Measurements from ENCODE around the gene SLC24A4. TPM values are rescaled to one million over a fixed set of nuclear protein-coding genes. Genes with fewer than 3 reads are reported as not detected.
A peak's percentile ranks its signal among the peaks of the same experiment; 100 is the strongest.

The SLC24A4 gene
- total and polyA plus RNA-seq, 2 of the 4 experiments (the other 2 are of a cell fraction) = not detected

DNA sequence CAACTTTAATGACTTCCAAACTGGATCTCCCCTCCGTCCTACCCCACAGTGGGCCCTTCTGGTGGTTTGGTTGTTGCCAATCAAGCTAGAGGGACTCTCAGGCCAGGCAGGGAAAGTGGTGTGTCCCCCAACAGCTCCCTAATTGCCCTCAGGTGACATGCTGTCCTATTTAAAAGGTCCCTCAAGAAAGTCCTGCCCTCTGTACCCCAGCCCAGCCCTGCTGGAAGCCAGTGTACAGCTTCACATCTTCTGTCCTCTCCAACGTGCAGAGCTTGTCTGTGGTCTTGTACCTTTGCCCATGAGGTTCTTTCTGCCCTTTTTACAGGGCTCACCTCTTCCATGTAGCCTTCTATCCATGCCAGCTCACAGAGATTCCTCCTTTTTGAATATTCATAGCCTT lies 194.8 kb downstream of the SLC24A4 start:
- in situ Hi-C loops (cut with MboI; ENCODE audit: low sequenced_read_pairs) = no loop called here
- no TSS peak for BruUV-seq (replicated peaks)

More for the DNA sequence above, 194.8 kb downstream of the SLC24A4 start:
- no peak overlapping the region for H4K91ac ChIP-seq (ENCODE audit: insufficient read depth, low read depth, low read length)
- H2AFZ ChIP-seq (replicated peaks; ENCODE audit: low read length, poor library complexity) = no peak overlapping the region
- ChIA-PET POLR2A (ENCODE audit: unreplicated experiment) (no interaction called here), CTCF (no interaction called here)
- no peak overlapping the region for H2BK15ac ChIP-seq (ENCODE audit: low read depth, low read length)
- H4K8ac ChIP-seq (ENCODE audit: low read depth in 2 of 2, low read length in 2 of 2) = no peak overlapping the region
- peaks cover 7% of the 10 kb centered on the region; the same call in 1 of the 2 replicates for H3K9me1 ChIP-seq (ENCODE audit: insufficient read depth, low read length)
- intact Hi-C loops (cut with micrococcal nuclease) = loop anchor here (10.0 kb wide), 1 partner anchor 127 kb away; no protein-coding TSS in a partner anchor
- H3K4ac ChIP-seq (ENCODE audit: low read depth, low read length) = no peak overlapping the region
- no peak overlapping the region for H3K4me3 ChIP-seq (ENCODE audit: insufficient read depth, low read depth, low read length)
- 0 out of 2 replicates have a peak overlapping the region, but pooled peaks have one; percentile 11 for H3K23ac ChIP-seq (ENCODE audit: low read depth, low read length)
- H3K9ac ChIP-seq (ENCODE audit: low read depth, low read length) = no peak overlapping the region
- H2AK5ac ChIP-seq (ENCODE audit: low read depth, low read length) = no peak overlapping the region
- no peak overlapping the region for H2BK120ac ChIP-seq (ENCODE audit: low read depth, low read length)
- WGBS, 2 experiments (ENCODE audit: extremely low coverage in 2 of 2, insufficient read length in 1 of 2) = 75% methylated on average over 1 of the region's 2 CpGs; no CpG with 5 or more reads in 1 of the 2 experiments
- H3K14ac ChIP-seq (replicated peaks; ENCODE audit: low read depth, low read length) = 0 out of 2 replicates have a peak overlapping the region, but pooled peaks have one; percentile 29
- no peak for ATAC-seq (ENCODE audit: low read depth)
- no peak overlapping the region for H2BK5ac ChIP-seq (ENCODE audit: low read depth, low read length, poor library complexity, severe bottlenecking)
- H3K56ac ChIP-seq (ENCODE audit: extremely low read depth, insufficient read depth, low read length) = no peak overlapping the region
- H3K4me2 ChIP-seq (ENCODE audit: low read depth, low read length) = no peak overlapping the region
- H4K20me1 ChIP-seq (ENCODE audit: insufficient read depth, low read length) = peaks cover 18% of the 10 kb centered on the region
- H2BK20ac ChIP-seq (ENCODE audit: low read depth, low read length) = no peak overlapping the region
- H3K27ac ChIP-seq (ENCODE audit: insufficient read depth, low read length) = no peak overlapping the region
- TF ChIP-seq SMC3 (IDR thresholded peaks at IDR 0.05; ENCODE audit: low read depth, low read length) (no peak), RCOR1 (IDR thresholded peaks at IDR 0.05; ENCODE audit: insufficient replicate concordance, low read length) (no peak), MAFK (IDR thresholded peaks at IDR 0.05; ENCODE audit: low read depth, low read length) (no peak), NFE2L2 (IDR thresholded peaks at IDR 0.05; ENCODE audit: low read depth, low read length) (no peak), CEBPB (IDR thresholded peaks at IDR 0.05; ENCODE audit: low read depth, low read length) (no peak), POLR2A (IDR thresholded peaks at IDR 0.05; ENCODE audit: low read depth, low read length) (no peak), ELK1 (IDR thresholded peaks at IDR 0.05; ENCODE audit: borderline replicate concordance, low read depth, low read length) (no peak), FOS (IDR thresholded peaks at IDR 0.05; ENCODE audit: low read depth, low read length) (no peak), MXI1 (IDR thresholded peaks at IDR 0.05; ENCODE audit: borderline replicate concordance, low read depth, low read length) (no peak), RAD21 (IDR thresholded peaks at IDR 0.05; ENCODE audit: low read length) (no peak), BHLHE40 (IDR thresholded peaks at IDR 0.05; ENCODE audit: low read depth, low read length) (no peak), USF2 (IDR thresholded peaks at IDR 0.05; ENCODE audit: low read depth, low read length) (no peak), RFX5 (IDR thresholded peaks at IDR 0.05; ENCODE audit: low read depth, low read length) (no peak), CHD1 (IDR thresholded peaks at IDR 0.05; ENCODE audit: low read depth, low read length) (no peak), MAZ (IDR thresholded peaks at IDR 0.05; ENCODE audit: borderline replicate concordance, low read depth, low read length) (no peak)
- TF ChIP-seq, protein P1, sequence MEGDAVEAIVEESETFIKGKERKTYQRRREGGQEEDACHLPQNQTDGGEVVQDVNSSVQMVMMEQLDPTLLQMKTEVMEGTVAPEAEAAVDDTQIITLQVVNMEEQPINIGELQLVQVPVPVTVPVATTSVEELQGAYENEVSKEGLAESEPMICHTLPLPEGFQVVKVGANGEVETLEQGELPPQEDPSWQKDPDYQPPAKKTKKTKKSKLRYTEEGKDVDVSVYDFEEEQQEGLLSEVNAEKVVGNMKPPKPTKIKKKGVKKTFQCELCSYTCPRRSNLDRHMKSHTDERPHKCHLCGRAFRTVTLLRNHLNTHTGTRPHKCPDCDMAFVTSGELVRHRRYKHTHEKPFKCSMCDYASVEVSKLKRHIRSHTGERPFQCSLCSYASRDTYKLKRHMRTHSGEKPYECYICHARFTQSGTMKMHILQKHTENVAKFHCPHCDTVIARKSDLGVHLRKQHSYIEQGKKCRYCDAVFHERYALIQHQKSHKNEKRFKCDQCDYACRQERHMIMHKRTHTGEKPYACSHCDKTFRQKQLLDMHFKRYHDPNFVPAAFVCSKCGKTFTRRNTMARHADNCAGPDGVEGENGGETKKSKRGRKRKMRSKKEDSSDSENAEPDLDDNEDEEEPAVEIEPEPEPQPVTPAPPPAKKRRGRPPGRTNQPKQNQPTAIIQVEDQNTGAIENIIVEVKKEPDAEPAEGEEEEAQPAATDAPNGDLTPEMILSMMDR (conservative IDR thresholded peaks at IDR 0.05; ENCODE audit: low read depth, low read length) = no peak
- no peaks in the 10 kb centered on the region for H3K9me3 ChIP-seq (ENCODE audit: control insufficient read depth, insufficient read depth, low read length)
- H2AK9ac ChIP-seq (replicated peaks; ENCODE audit: low read depth, low read length, poor library complexity) = peak overlapping the region; percentile 71
- no peaks in the 10 kb centered on the region for H3K36me3 ChIP-seq (ENCODE audit: control insufficient read depth, insufficient read depth, low read length)
- peaks cover 4% of the 10 kb centered on the region; the same call in 1 of the 2 replicates for H3K4me1 ChIP-seq (ENCODE audit: control insufficient read depth, insufficient read depth, low read length)
- DNase-seq = no peak
- H3K27me3 ChIP-seq (ENCODE audit: control insufficient read depth, insufficient read depth, low read length) = no peaks in the 10 kb centered on the region
- peaks cover 34 to 88% of the 10 kb centered on the region in 2 experiments for H3K79me1 ChIP-seq (ENCODE audit: low read depth in 1 of 2, low read length in 2 of 2)
- dilution Hi-C loops (cut with HindIII; ENCODE audit: low sequenced_read_pairs, unreplicated experiment) = no loop called here
- H4K5ac ChIP-seq (ENCODE audit: low read depth, low read length) = no peak overlapping the region
- no peak overlapping the region for H3K18ac ChIP-seq (ENCODE audit: low read depth, low read length)

Data from IMR-90 (cell line).